ENCODE measurements around the gene LRTM1.

LRTM1 gene

GRCh38 chr3:54932606-54933005 lies 4.7 kb upstream of the LRTM1 start:
- Mint-ChIP-seq H3K27me3 (no peaks in the 10 kb centered on the region), H3K4me1 (no peaks in the 10 kb centered on the region), H3K27ac (ENCODE audit: low read depth) (no peak overlapping the region), H3K9me3 (peaks cover 7% of the 10 kb centered on the region), H3K36me3 (ENCODE audit: insufficient read depth) (no peaks in the 10 kb centered on the region), H3K4me3 (no peak overlapping the region)
- no peak for DNase-seq (ENCODE audit: low spot score in 2 of 2)
- ATAC-seq (replicated peaks; ENCODE audit: extremely low read depth, poor library complexity, severe bottlenecking), result no peak

DNA sequence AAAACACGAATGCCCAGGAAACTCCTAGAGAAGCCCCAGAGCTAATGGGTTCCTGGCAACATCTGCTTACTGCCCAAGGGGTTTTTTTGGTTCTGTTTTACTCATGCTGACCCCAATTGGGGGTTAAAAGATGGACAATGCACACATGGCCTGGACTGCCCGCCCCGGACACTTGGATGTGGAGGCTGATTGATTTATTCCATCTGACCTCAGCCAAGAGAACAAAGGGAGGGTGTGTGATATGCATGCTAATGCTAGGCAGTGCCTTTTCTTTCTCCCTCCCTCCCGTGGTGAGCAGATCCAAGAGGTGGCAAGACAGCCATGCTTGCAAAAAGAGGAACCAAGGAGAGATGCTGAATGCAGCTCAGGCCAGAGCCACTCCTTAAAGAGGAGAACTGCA lies 3.3 kb upstream of the LRTM1 start:
- H3K27ac Mint-ChIP-seq (ENCODE audit: low read depth), result no peak overlapping the region
- no peak overlapping the region for H3K4me3 Mint-ChIP-seq
- no peak for ATAC-seq (replicated peaks; ENCODE audit: extremely low read depth, poor library complexity, severe bottlenecking)
- H3K4me1 Mint-ChIP-seq, result no peaks in the 10 kb centered on the region
- DNase-seq (ENCODE audit: low spot score in 2 of 2), result no peak
- no peaks in the 10 kb centered on the region for H3K36me3 Mint-ChIP-seq (ENCODE audit: insufficient read depth)
- peaks cover 7% of the 10 kb centered on the region for H3K9me3 Mint-ChIP-seq
- H3K27me3 Mint-ChIP-seq, result no peaks in the 10 kb centered on the region

DNA sequence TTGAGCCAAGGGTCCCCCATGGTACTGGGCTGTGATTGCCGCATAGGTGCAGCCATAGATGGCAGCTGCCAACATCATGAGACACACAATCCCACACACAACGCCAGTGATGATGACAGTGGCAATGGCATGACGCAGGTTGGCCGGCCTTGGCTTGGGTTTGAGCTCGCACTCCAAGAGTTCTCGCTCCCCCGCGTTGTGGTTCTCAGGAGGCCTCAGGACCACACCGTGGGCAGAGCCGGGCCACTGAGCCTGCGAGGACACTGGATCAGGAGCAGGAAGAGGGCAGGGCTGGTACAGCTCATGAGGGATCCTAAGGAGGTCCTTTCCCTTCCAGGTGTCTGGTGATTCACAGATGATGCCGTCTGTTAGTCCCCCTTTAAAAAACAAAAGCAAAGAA lies 9.3 kb downstream of the LRTM1 start:
- H3K4me1 Mint-ChIP-seq, result no peaks in the 10 kb centered on the region
- DNase-seq (ENCODE audit: low spot score in 2 of 2) (no peak), ATAC-seq (replicated peaks; ENCODE audit: extremely low read depth, poor library complexity, severe bottlenecking) (no peak)
- H3K9me3 Mint-ChIP-seq, result peaks cover 9% of the 10 kb centered on the region
- no peaks in the 10 kb centered on the region for H3K36me3 Mint-ChIP-seq (ENCODE audit: insufficient read depth)
- H3K4me3 Mint-ChIP-seq, result no peak overlapping the region
- H3K27me3 Mint-ChIP-seq, result no peaks in the 10 kb centered on the region
- H3K27ac Mint-ChIP-seq (ENCODE audit: low read depth), result no peak overlapping the region

GRCh38 chr3:54917862-54918261 lies 10.0 kb downstream of the LRTM1 start:
- Mint-ChIP-seq H3K36me3 (ENCODE audit: insufficient read depth) (no peaks in the 10 kb centered on the region), H3K27ac (ENCODE audit: low read depth) (no peak overlapping the region), H3K4me3 (no peak overlapping the region), H3K27me3 (no peaks in the 10 kb centered on the region), H3K4me1 (no peaks in the 10 kb centered on the region), H3K9me3 (peaks cover 3% of the 10 kb centered on the region)
- ATAC-seq (replicated peaks; ENCODE audit: extremely low read depth, poor library complexity, severe bottlenecking) (no peak), DNase-seq (ENCODE audit: low spot score in 2 of 2) (no peak)

DNA sequence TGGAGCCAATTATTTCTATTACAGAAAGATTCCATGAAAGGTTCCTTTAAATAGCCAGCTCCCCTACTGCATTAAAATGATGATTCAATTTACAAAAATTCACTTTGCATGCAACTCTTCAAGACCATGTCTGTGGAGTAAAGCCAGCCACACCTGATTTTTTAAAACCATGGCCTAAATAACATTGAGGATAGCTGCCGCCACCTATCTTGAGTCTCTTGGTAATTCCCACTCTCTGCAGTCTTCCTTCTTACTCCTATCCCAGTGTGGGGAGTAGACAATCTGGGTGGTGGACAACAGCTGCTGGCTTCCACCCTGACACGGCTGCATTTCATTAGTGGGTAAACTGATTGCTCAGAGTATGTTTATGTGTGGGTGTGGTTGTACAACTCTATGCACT lies 10.7 kb downstream of the LRTM1 start:
- Mint-ChIP-seq H3K9me3 (peaks cover 6% of the 10 kb centered on the region), H3K27me3 (no peaks in the 10 kb centered on the region), H3K4me1 (no peaks in the 10 kb centered on the region), H3K27ac (ENCODE audit: low read depth) (no peak overlapping the region), H3K36me3 (ENCODE audit: insufficient read depth) (no peaks in the 10 kb centered on the region), H3K4me3 (no peak overlapping the region)
- ATAC-seq (replicated peaks; ENCODE audit: extremely low read depth, poor library complexity, severe bottlenecking) (no peak), DNase-seq (ENCODE audit: low spot score in 2 of 2) (no peak)

DNA sequence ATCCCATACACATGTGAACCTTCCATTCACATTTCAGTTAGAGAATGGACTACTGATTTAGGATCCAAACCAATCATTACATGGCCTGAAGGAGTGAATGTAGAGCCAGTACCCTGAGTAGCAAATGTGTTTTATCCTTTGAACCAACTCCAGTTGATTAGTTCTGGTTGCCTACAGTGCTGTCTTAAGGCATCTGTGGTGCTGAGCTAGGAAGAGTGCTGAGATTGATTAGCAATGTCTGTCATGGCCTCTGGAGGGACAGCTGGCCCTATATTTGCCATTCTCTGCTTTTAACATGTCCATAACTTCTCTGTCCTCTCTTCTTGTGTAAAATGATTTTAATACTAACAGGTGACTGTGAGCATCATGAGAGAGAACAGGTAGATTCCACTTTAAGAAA lies 11.1 kb downstream of the LRTM1 start:
- DNase-seq (ENCODE audit: low spot score in 2 of 2), result no peak
- Mint-ChIP-seq H3K4me1 (no peaks in the 10 kb centered on the region), H3K27ac (ENCODE audit: low read depth) (no peak overlapping the region), H3K36me3 (ENCODE audit: insufficient read depth) (no peaks in the 10 kb centered on the region), H3K4me3 (no peak overlapping the region), H3K9me3 (peaks cover 6% of the 10 kb centered on the region), H3K27me3 (no peaks in the 10 kb centered on the region)
- no peak for ATAC-seq (replicated peaks; ENCODE audit: extremely low read depth, poor library complexity, severe bottlenecking)

- Mint-ChIP-seq H3K4me3 (no peak overlapping the region), H3K36me3 (ENCODE audit: insufficient read depth) (no peaks in the 10 kb centered on the region), H3K9me3 (peaks cover 6% of the 10 kb centered on the region), H3K27me3 (no peaks in the 10 kb centered on the region), H3K4me1 (no peaks in the 10 kb centered on the region), H3K27ac (ENCODE audit: low read depth) (no peak overlapping the region)
- ATAC-seq (replicated peaks; ENCODE audit: extremely low read depth, poor library complexity, severe bottlenecking) (no peak), DNase-seq (ENCODE audit: low spot score in 2 of 2) (no peak)
Measured at GRCh38 chr3:54915976-54916375, 11.9 kb downstream of the LRTM1 start.

DNA sequence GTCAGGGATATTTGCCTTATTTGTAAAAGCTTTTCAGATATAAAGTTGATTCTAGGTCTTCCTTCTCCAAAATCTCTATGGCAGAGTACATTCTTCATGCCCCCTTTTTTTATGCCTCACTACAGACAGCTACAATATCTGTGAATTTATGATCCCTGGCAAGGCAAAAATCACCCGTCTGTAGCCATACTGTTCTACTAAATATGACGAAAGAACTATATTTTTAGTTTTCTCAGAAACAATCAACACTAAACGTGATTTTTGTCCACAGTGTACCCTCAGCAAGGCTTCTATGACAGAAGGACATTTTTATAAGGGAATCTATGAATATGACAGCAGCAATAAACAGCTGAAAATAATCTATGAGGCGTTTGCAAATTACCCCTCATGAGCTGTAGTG lies 12.7 kb downstream of the LRTM1 start:
- DNase-seq (ENCODE audit: low spot score in 2 of 2), result no peak
- Mint-ChIP-seq H3K4me3 (no peak overlapping the region), H3K4me1 (no peaks in the 10 kb centered on the region), H3K27me3 (no peaks in the 10 kb centered on the region), H3K36me3 (ENCODE audit: insufficient read depth) (no peaks in the 10 kb centered on the region), H3K9me3 (peaks cover 6% of the 10 kb centered on the region), H3K27ac (ENCODE audit: low read depth) (no peak overlapping the region)
- ATAC-seq (replicated peaks; ENCODE audit: extremely low read depth, poor library complexity, severe bottlenecking), result no peak

DNA sequence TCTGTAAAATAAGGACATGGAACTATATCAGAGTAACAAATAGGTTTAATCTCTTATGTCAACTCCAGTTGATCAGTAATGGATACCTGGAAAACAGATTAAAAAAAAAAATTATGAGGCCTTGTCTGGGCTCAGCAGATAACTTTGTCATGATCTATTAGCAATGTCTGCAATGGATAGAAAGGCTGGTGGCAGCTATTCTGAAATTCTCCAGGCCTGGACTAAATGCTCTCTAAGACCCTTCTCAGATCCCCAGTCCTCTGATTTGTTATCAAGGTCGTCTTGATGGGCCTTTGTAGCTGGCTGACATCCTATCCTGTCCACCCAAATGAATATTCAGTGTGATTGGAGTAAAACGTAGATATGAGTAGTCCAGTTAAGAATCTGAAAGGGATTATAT lies 13.7 kb downstream of the LRTM1 start:
- H3K36me3 Mint-ChIP-seq (ENCODE audit: insufficient read depth), result no peaks in the 10 kb centered on the region
- H3K4me3 Mint-ChIP-seq, result no peak overlapping the region
- ATAC-seq (replicated peaks; ENCODE audit: extremely low read depth, poor library complexity, severe bottlenecking) (no peak), DNase-seq (ENCODE audit: low spot score in 2 of 2) (no peak)
- H3K27ac Mint-ChIP-seq (ENCODE audit: low read depth), result no peak overlapping the region
- H3K9me3 Mint-ChIP-seq, result peaks cover 6% of the 10 kb centered on the region
- no peaks in the 10 kb centered on the region for H3K4me1 Mint-ChIP-seq
- no peaks in the 10 kb centered on the region for H3K27me3 Mint-ChIP-seq

- Mint-ChIP-seq H3K27me3 (no peaks in the 10 kb centered on the region), H3K4me1 (no peaks in the 10 kb centered on the region), H3K27ac (ENCODE audit: low read depth) (no peak overlapping the region), H3K4me3 (no peak overlapping the region), H3K9me3 (peaks cover 13% of the 10 kb centered on the region), H3K36me3 (ENCODE audit: insufficient read depth) (no peaks in the 10 kb centered on the region)
- DNase-seq (ENCODE audit: low spot score in 2 of 2), result no peak
- ATAC-seq (replicated peaks; ENCODE audit: extremely low read depth, poor library complexity, severe bottlenecking), result no peak
Measured at GRCh38 chr3:54909191-54909590, 18.7 kb downstream of the LRTM1 start.

DNA sequence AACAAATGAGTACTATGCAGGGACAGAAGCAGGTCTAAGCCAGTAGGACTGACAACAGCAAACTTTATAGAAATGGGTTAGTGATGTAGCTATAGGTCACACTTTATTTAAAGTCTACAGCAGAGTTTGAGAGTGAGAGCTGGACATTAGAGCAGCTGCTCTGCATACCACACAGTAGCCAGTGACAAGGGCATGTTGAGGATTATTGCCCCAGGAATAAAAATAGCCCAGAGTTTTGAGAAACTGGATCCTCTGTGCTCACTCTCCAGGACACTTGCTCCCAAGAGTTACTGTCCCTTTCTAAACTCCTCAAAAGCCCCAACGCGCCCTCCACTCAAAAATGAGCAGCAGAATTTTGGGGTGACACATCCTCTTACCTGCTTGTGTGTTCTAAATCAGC lies 21.1 kb downstream of the LRTM1 start:
- Mint-ChIP-seq H3K36me3 (ENCODE audit: insufficient read depth) (no peaks in the 10 kb centered on the region), H3K4me1 (no peaks in the 10 kb centered on the region), H3K27ac (ENCODE audit: low read depth) (no peak overlapping the region), H3K9me3 (peaks cover 7% of the 10 kb centered on the region), H3K27me3 (no peaks in the 10 kb centered on the region), H3K4me3 (no peak overlapping the region)
- ATAC-seq (replicated peaks; ENCODE audit: extremely low read depth, poor library complexity, severe bottlenecking) (no peak), DNase-seq (ENCODE audit: low spot score in 2 of 2) (no peak)

DNA sequence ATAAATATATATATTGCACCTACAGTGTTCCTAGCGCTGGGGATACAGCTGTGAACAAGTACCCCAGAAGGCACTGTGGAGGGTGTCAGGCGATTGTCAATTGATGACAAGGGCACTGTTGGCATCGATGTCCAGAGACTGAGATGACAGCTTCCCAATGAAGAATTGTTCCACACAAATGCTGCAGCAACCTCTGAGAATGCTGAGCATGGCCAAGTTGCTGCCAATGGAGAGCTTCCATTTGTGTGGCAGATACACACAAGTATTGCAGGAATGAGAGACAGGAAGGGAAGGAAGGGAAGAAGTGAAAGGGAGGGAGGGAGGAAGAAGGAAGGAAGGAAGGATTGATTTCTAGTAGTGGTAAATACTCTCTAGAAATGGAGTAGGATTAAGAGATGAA lies 21.9 kb downstream of the LRTM1 start:
- H3K27ac Mint-ChIP-seq (ENCODE audit: low read depth), result no peak overlapping the region
- no peaks in the 10 kb centered on the region for H3K4me1 Mint-ChIP-seq
- H3K36me3 Mint-ChIP-seq (ENCODE audit: insufficient read depth), result no peaks in the 10 kb centered on the region
- ATAC-seq (replicated peaks; ENCODE audit: extremely low read depth, poor library complexity, severe bottlenecking) (no peak), DNase-seq (ENCODE audit: low spot score in 2 of 2) (no peak)
- H3K27me3 Mint-ChIP-seq, result no peaks in the 10 kb centered on the region
- H3K9me3 Mint-ChIP-seq, result peaks cover 7% of the 10 kb centered on the region
- H3K4me3 Mint-ChIP-seq, result no peak overlapping the region

DNA sequence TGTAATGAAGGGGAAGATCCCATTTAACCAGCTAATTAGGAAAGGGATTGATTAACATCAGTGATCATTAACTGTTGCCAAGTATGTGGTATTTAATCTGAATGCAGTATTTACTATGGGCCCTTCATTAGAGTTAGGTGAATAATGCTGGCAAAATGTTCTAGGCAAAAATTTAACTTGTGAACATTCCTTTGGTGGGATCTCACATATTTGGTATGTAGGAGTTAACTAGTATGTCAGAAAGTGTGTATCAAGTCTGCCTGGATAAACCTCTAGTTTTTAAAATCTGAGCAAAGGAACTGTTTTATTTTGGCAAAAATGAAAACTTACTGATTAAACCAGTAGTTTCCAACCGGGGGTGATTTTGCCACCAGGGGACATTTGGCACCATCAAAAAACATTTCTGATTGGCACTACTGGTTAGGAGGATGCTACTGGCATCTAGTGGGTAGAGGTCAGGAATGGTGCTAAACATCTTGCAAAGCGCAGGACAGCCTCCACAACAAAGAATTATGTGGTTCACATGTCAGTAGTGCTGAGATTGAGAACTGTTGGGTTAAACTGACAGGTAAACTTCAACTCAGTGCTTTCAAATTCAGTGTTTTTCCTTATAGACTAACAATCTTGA lies 22.5 kb downstream of the LRTM1 start:
- Mint-ChIP-seq H3K36me3 (ENCODE audit: insufficient read depth) (no peaks in the 10 kb centered on the region), H3K27me3 (no peaks in the 10 kb centered on the region), H3K27ac (ENCODE audit: low read depth) (no peak overlapping the region), H3K4me1 (no peaks in the 10 kb centered on the region), H3K9me3 (peaks cover 7% of the 10 kb centered on the region), H3K4me3 (no peak overlapping the region)
- no peak for DNase-seq (ENCODE audit: low spot score in 2 of 2)
- no peak for ATAC-seq (replicated peaks; ENCODE audit: extremely low read depth, poor library complexity, severe bottlenecking)

All from central memory CD8-positive, alpha-beta T cell (primary cell).